EL (cell line): ENCODE results near the gene CDK17.
A peak's percentile ranks its signal among the peaks of the same experiment; 100 is the strongest.

ENCODE experiments used
- DNase-seq: peaks from one replicate; pipeline ENCODE4 v3.0.0-alpha.2; 2016

CDK17 gene

GRCh38 chr12:96313606-96314005 lies 86.6 kb downstream of the CDK17 start:
- DNase-seq, result no peak

DNA sequence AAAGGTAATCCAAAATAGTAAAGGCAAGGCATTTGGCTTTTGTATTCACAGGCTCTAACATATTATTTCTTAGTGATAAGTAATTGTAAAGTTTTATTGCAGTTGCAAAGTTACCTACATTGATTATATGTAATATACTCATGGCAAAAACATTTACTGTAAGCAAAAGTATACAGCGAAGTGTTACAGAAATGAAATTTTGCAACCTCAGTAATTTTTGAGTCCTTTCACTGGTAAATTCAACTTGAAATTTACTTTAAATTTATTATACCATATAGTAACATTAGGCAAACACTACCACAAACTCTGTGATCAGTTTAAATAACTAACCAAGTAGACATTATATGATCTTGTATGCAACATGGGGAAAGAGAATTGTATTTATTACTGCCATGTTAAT lies 89.0 kb downstream of the CDK17 start:
- DNase-seq, result no peak

GRCh38 chr12:96310067-96310466 lies 90.2 kb downstream of the CDK17 start:
- no peak for DNase-seq

DNA sequence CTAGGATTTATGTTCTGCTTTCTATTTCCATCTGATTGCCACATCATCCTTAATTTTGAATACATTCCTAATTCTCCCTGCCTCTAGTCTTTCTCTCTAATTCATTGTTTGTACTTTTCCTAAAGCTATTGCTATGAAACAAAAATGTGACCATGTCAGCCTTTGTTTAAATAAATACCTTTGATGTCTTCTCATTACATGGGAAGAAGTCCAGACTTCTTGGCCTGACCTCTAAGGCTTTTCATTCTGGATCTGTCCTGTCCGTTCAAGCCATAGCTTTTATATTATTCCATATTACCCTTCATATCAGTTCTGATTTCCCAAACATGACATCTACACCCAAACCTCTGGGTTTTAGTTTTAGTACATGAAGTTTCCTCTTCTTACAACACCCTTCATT lies 91.4 kb downstream of the CDK17 start:
- DNase-seq, result no peak

DNA sequence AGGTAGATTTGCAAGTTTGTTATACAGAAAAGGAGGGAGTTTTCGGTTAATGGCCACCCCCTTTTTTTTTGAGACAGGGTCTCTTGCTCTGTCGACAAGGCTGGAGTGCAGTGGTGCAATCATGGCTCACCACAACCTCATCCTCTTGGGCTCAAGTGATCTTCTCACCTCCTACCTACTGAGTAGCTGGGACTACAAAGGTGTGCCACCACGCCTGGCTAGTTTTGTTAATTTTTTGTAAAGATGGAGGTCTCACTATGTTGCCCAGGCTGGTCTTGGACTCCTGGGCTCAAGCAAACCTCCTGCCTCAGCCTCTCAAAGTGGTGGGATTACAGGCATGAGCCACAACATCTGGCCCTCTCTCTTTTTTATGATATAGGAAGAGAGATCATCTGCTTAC lies 94.6 kb downstream of the CDK17 start:
- DNase-seq, result no peak

DNA sequence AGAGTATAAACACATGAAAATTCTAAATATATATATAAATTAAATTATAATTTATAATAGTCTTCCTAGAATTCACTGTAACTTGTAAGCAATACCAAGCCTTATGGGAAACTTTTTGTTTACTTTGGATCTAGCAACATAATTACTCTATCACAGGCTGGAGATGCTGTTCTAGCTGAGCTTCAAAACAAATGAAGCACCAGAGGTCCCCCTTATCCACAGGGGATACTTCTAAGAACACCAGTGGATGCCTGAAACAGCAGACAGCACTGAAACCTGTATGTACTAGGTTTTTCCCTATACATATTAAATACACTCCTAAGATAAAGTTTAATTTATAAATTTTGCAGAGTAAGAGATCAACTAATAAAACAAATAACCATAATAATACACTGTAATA lies 96.6 kb downstream of the CDK17 start:
- DNase-seq, result no peak

DNA sequence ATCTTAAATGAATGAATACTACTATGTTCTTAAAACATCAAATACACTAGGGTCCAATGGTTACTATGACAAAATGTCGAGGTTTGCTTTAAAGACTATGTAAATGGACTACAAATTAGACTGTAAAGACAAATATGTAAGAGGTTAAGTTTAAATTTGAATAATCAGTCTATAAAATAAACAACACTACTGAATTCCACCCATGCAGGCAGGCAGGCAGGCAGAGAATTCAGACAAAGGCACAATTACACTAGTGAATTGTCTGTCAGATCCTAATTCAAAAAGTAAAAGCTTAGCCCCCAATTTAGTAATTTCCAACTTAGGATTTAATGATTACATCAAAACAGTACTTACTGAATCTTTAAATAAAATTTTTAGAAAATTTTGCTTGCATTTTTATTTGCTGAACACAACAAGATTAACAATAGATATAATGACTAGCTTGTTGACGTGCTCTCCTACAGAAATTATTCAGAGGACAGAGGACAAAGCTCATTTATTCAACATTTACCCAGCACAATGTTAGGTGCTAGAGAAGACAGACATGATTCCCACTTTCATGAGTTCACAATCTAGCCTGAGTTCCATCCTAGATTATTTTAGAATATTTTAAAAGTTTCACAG lies 97.4 kb downstream of the CDK17 start:
- no peak for DNase-seq

DNA sequence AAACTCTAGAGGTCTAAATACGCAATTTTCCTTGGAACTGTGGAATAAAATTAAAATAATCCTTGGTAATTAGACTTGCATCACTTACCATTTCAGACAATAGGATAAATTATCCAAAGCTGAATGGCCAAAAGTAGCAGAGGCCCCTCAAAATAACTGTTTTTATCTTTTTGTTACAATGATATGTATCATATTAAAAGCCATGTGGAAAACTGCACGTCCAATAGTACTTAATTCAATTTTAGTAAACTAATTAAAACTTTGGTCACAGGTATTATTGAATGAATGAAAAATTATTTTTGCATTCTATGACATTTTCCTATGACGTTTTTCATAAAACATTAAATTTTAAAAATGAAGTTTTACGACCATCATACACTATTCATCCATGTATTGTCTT lies 98.5 kb downstream of the CDK17 start:
- DNase-seq, result no peak

- DNase-seq, result no peak
These were observed 100.2 kb downstream of the CDK17 start for GRCh38 chr12:96300064-96300463.

GRCh38 chr12:96297504-96297903 lies 102.7 kb downstream of the CDK17 start:
- DNase-seq, result no peak

DNA sequence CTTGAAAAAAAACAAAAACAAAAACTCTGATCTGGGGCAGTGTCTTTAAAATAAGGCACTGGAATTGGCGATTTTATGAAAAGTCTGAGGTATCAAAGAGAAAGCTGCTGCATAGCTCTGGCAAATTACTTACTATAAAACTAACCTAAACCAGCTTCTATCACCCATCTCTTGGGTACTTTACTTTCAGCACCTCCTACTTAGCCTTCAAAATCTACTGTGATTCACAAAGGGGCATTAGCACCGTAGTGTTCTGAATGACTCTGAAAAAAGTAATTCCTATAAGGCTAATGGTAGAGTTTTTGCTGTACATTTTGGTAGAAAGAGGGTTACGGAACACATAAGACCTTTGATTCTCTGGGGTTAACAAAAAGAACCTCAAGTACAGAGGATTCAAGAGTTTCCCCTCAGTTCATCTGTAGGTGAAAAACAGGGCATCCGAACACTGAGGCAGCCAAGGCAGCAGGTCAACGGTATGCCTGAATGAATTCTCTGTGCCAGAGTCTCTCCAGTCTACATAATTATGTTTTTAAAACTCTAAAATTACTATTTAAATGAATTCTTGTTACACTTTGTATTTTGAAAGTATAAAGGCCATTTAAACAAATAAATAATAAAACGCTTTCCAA lies 104.6 kb downstream of the CDK17 start:
- no peak for DNase-seq

DNA sequence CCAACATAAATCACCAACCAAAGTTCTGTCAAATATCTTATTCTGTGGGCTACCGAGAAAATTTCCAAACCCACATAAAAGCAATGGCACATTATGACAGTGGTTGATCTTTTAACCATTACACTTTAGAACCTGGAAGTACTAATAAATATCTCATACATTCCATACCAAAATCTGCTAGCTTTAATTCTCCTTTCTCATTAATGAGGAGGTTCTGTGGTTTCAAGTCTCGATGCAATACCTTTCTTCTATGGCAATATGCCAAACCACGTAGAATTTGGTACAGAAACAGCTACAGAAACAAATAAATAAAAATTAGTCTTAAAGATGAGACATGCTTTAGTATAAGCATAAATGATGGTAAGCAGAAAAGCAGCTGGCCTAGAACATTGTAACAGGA lies 105.4 kb downstream of the CDK17 start:
- peak; percentile 37 for DNase-seq

DNA sequence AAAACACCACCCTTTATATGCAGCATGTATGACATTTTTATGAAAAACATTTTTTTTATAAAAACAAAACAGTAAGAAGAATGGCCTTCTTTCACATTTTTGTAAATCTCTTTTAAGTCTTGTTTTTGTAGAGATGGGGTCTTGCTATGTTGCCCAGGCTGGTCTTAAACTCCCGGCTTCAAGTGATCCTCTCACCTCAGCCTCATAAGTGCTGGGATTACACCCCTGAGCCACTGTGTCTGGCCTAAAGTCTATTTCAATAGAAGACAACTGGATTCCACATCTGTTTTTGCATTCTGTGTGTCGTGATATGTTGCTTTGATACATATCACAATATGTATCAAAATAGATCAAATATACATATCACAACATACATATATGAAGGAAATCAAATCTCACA lies 107.1 kb downstream of the CDK17 start:
- DNase-seq, result no peak

GRCh38 chr12:96289067-96289466 lies 111.2 kb downstream of the CDK17 start:
- no peak for DNase-seq

DNA sequence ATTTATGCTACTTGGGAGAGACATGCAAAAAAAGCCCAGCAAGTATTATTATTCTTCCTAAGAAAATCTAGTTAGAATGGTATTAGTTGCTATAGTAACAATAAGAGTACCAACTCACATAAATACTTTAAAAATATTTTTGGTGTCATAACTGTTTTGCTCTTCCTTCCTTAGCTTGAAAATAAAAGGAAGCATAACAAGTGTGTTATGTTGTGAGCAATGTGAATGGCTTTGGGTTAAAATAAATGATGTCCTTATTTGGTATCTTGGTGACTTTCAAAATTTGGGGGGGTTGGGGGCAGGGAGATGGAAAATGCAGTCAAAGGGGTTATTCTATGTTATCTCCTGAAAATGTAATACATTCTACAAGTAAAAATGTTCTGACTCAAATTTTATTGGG lies 115.1 kb downstream of the CDK17 start:
- no peak for DNase-seq

DNA sequence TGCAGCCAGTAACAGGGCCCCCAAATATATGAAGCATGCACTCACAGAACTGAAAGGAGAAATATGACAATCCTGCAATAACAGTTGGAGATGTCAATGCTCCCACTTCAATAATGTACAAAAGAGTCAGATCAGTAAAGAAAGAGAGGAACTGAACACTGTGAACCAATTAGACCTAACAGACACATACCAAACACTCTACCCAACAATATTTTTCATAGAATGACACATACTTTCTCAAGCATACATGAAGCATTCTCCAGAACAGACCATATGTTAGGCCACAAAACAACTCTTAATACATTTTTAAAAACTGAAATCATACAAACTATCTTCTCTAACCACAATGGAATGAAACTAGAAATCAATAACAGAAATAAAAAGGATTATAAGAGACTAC lies 125.9 kb downstream of the CDK17 start:
- DNase-seq, result peak; percentile 76

DNA sequence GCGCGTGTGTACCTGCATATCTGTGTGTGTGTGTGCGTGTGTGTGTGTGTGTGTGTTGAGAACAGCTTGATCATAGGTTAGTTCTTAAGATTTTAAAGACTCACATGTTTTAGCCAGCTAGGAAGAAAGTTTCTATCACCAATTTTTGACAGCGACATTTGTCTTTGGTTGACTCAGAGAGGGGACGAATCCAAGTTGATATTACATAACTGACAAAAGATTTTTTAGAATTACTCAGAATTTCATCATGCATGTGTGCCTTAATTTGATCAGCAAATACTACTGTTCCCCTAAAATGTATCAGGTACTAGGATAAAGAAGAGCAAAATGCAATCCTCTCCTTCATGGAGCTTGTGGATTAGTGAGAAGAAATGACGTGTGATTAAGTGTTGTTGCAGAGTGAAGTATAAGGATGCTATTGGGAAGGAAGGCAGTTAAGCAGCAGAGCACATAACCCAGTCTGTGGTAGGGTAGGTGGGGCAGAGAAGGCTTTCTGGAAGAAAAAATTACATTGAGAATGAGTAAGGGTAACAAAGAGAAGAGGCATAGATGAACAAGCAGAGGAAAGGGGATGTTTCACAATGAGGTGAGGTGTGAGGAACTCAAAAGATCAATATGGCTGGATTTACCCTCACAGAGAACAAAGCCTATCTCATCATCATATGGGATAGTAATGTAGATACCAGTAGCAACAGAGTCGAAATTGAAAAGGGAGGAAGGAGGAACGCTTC lies 128.6 kb downstream of the CDK17 start:
- no peak for DNase-seq

GRCh38 chr12:96266238-96266637 lies 134.0 kb downstream of the CDK17 start:
- no peak for DNase-seq

GRCh38 chr12:96265836-96266235 lies 134.4 kb downstream of the CDK17 start:
- DNase-seq, result no peak

DNA sequence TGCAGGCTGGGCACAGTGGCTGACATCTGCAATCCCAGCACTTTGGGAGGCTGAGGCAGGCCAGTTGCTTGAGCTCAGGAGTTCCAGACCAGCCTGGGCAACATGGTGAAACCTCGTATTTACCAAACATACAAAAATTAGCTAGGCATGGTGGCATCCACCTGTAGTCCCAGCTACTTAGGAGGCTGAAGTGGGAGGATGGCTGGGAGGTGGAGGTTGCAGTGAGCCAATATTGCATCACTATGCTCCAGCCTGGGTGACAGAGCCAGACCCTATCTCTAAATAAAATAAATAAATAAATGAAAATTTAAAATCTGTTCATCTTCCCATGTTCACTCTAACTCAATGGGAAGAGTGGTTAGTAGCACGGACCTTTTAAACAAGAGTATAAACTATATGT lies 134.8 kb downstream of the CDK17 start:
- no peak for DNase-seq

DNA sequence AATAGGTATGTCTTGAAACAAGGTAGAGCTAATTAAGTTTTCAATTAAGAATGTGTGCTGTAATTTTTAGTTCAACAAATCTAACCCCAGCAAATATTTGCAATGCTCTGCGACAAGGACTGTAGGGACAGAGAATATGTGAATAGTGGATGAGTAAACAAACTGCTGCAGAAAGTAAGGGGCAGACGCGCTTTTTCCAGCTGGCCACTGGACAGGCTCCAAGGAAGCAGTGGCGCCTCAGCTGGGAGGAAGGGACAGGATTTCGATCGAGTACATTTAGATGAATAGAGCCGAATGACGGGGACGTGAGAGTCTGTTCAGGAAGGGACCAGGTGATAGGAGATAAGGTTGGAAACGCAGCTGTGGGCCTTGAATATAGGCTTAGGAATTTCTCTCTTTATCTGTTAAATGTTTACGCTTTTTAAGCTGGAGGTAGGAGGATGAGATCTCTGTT lies 136.8 kb downstream of the CDK17 start:
- DNase-seq, result no peak

DNA sequence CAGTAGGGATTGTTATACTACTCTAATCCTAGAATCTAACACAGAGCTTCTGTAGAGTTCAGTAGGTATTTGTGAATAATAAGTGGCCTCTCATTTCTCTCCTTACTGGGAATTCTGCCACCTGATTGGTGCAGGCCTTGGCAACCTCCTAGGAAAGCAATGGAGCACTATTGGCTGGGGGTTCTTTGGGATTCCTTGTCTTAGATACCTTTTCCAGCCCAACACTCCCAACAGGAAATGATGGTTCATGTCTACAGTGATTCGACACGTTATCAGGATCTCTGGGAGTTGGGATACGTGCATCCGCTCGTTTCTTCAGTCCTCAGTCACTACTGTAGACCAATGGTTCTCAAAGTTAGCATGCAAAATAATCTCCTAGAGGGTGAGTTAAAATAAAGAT lies 138.7 kb downstream of the CDK17 start:
- DNase-seq, result no peak

DNA sequence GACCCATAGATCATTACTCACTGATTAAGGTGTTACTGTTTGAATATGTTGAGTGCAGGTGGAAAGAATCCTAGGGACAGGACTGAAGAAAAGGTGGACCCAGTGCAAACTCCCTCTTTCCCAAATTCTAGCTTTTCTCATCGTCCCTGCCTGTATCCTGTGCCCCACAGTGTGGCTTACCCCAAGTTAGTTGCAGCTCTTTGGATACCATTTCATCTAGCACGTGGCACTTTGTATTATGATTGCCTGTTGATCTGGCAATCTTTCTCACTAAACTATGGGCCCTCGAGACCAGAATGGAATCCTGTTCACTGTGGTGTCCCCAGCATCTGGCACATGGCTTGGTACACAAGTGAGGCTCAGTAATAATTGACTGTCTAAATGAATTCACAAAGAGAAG lies 139.6 kb downstream of the CDK17 start:
- DNase-seq, result no peak

- no peak for DNase-seq
These were observed 140.0 kb downstream of the CDK17 start for GRCh38 chr12:96260231-96260630.
